Eye (tissue), 1 donor: Measurements from ENCODE around the gene EVA1C.
"Not testable (repeated sequence)": the region's sequence is repeated elsewhere in the genome, so short reads cannot be mapped to it uniquely, and the experiment has no call there.

ENCODE experiments used
- DNase-seq: peaks from one replicate; pipeline ENCODE4 v3.0.0-alpha.2; 2015

The EVA1C gene, protein sequence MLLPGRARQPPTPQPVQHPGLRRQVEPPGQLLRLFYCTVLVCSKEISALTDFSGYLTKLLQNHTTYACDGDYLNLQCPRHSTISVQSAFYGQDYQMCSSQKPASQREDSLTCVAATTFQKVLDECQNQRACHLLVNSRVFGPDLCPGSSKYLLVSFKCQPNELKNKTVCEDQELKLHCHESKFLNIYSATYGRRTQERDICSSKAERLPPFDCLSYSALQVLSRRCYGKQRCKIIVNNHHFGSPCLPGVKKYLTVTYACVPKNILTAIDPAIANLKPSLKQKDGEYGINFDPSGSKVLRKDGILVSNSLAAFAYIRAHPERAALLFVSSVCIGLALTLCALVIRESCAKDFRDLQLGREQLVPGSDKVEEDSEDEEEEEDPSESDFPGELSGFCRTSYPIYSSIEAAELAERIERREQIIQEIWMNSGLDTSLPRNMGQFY

GRCh38 chr21:32412162-32413014 is at the start of gene EVA1C:
TSS of gene EVA1C (plus strand) at chr21:32412706. CDS start at chr21:32412854, 148 bp downstream.
- DNase-seq: no peak

DNA sequence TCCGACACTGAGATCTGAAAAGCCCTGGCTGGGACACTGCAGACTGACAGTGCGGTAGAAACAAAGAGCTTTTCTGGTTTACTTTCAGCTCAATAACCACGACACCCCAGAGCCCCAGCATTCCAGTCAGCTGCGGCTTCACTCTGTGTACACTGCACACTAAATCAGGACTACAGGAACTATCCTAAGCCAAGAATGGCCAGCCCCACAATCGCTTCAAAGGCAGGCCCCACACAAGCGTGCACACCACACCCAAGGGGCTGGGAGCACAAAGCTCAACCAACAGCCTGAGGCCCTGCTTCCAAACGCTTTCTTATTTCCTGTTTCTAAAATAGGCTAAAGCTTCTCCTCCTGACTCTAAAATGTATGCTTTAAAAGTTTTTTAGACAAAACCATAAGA is 48.1 kb upstream of the EVA1C start:
- no peak for DNase-seq

- no peak for DNase-seq
Observed at GRCh38 chr21:32364796-32365195, 47.7 kb upstream of the EVA1C start.

DNA sequence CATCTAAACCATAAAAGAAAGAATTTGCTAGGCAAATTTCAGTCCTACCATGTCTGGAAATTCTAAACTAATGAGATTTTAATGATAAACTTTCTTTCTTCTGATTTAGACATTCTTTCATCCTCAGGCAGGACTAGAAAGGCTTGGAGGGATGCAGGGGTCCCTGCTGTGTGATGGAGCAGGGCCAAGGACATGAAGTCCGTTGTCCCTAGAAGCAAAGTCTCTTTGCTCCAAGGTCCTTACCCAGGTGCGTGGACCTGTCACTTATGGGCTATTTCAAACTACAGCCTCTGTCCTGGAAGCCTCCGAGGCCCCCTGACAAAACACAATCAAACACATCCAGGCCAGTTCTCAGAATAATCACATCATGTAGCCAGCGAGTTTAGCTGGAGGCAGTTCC is 46.3 kb upstream of the EVA1C start:
- no peak for DNase-seq

DNA sequence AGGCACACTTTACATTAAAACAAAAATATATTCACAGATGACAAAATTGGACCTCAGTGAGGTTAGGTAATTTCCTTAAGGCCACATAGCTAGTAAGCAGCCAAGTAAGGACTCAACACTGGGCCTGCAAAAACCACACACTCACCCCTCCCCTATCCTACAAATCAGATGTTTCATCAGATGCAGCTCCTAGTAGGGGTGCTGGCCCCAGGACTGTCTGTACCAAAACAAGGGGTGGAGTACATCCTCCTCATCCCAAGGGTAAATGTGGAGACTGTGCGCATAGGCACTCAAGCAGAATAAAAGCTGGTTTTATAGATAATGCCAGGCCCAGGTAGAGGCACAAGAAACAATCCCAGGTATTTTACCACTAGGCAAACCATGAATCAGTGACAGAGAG is 45.3 kb upstream of the EVA1C start:
- no peak for DNase-seq

DNA sequence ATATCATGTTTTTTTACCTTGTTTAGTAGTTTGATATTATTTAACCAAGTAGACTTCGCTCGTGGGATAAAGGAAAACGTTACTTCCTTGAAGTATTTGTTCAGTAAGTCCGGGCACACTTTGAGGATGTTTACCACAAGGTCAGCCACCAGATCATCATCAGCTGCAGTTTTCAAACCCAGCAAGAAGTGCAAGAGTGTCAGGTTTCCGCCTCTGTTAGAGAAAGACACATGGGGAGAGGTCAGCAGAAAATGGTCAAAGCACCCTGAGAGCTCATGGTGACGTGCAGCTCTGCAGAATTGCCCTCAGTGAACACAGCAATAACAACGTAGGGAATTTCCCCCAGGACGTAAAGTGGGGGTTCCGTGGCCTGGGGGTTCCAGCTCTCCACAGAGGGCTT is 44.1 kb upstream of the EVA1C start:
- DNase-seq: no peak

DNA sequence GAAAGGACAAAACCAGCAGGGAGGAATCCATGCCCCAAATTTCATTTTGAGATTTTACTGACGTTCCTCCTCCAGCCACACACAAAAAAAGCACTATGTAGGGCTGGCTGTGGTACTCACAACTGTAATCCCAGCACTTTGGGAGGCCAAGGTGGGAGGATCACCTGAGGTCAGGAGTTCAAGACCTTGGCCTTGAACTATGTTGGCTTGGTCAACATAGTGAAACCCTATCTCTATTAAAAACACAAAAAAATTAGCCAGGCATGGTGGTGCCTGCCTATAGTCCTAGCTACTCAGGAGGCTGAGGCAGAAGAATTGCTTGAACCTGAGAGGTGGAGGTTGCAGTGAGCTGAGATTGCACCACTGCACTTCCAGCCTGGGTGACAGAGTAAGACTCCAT is 43.5 kb upstream of the EVA1C start:
- DNase-seq: not testable (repeated sequence)

DNA sequence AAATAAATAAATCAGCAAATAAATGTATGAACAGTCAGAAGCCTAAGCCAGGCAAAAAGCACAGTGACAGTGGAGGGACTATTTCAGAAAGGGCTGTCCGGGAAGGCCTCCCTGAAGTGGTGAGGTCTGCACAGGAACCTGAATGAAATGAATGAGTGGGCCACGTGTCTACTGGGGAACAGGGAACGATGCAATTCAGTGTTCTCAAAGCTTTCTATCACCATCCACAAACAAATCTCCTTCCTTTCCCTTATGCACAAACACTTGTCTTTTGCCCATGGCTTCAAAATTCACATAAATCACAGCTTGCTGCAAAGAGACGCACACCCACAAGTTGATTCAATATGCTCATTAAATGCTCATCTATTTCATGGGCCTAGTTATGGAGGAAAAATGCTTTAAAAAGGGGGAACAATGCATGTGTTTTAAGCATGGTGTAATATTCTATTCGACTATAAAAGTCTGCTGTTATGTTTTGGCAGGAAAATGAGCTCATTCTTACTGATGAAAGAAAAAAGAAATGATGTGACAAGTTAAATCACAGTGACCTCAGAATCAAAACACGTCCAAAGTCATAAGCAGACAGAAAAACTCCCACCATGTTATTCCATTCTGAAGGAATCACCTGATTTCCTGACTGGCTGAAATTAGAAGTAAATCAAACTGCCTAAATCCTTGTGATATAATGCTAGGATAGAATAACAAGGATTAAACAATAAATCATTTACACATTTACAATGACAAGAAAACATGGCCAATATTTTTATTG is 41.3 kb upstream of the EVA1C start:
- no peak for DNase-seq

DNA sequence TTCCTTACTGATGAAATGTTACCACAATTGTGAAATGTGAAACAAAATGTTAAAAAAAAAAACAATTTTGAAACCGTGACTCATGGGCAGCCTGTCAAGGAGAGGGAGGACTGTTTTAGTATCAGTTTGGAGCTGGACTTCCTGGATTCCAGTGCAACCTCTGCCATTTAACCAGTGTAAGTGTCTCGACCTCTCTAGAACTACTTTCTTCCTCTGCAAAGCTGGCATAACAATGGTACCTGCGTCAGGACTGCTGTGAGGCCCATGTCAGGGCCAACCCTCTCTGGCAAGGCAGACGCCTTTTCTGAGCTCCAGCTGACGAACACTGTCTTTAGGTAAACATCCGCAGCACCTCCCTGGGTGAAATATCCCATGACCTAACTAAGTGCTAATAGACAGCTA is 40.6 kb upstream of the EVA1C start:
- DNase-seq: no peak

- no peak for DNase-seq
Observed at GRCh38 chr21:32372755-32373154, 39.8 kb upstream of the EVA1C start.

GRCh38 chr21:32377506-32377905 is 35.0 kb upstream of the EVA1C start:
- no peak for DNase-seq

- no peak for DNase-seq
Observed at GRCh38 chr21:32377991-32378390, 34.5 kb upstream of the EVA1C start.

DNA sequence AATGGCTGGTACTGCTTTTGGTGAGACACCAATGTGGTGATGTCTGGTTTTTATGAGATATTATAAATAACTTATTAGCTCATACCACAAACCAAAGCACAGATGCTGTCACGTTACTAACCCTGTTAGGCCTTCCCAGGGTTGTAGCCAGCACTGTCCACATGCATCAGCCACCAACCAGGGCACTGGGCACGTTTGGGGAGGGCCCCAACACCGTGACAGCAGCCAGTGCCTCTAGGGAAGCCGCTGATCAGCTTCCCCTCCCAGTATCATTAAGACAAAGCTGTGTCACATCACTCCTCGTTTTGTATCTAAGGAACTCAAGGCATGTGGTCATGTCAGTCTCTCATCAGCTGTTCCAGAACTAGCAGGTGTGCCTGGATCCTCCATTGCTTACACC is 33.5 kb upstream of the EVA1C start:
- DNase-seq: peak; percentile 16

DNA sequence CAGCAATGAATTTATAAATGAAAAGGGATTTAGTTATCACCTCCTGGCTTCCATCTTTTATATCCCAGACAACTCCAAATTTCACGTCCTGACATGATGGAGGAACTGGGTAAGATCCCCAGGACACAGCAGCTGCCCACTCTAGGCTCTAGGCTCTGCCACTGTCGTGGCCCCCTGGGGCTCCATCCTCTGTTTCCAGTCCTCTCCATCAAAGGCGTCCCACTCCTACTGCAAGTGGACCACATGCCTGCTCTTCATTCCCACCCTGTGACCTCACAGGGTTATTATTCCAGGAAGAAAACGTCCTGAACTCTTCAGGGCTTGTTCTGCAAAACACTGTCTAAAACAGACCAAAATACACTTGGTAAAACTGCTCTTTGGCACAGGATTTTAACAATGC is 31.6 kb upstream of the EVA1C start:
- peak; percentile 24 for DNase-seq

- DNase-seq: no peak
Observed at GRCh38 chr21:32381571-32381970, 30.9 kb upstream of the EVA1C start.

DNA sequence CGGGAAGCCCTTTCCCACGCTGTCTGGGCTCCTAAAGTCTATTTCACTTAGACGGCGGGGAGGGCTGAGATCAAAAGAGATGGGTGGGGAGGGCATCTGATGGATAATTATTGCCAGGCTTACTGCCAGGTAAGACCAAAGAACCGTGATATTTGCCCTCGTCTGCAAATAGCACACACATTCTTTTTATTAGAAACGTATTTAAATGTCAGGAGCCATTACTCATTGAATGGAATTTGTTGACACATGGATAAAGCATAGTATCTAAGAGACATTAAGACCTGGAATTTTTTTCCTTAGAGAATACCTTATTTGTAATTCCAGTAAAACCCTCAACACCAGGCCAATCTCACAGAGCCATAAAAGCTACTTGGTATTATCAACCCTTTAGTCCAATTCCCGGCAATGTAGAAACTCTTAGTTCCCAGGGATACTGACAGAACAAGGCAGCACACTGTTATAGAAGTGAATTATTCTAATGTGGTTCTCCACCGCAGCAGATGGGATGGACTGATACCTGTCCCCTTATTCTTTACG is 30.3 kb upstream of the EVA1C start:
- DNase-seq: no peak

GRCh38 chr21:32383812-32384211 is 28.7 kb upstream of the EVA1C start:
- no peak for DNase-seq

GRCh38 chr21:32386195-32386870 is 26.2 kb upstream of the EVA1C start:
- no peak for DNase-seq

DNA sequence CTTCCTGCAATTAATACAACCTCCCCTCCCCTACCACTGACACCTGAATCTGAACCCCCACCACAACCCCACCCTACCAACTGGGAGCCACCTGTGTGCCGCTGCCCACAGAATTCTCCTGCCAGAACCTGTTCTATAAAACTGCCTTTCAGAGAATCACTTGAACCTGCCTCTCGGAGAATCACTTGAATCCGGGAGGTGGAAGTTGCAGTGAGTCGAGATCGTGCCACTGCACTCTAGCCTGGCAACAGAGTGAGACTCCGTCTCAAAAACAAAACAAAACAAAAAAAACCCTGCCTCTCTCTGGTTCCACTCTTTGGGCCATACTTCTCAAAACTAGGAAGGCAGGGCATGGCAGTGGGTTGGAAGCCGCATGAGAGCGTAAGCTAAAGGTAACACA is 25.4 kb upstream of the EVA1C start:
- DNase-seq: no peak

DNA sequence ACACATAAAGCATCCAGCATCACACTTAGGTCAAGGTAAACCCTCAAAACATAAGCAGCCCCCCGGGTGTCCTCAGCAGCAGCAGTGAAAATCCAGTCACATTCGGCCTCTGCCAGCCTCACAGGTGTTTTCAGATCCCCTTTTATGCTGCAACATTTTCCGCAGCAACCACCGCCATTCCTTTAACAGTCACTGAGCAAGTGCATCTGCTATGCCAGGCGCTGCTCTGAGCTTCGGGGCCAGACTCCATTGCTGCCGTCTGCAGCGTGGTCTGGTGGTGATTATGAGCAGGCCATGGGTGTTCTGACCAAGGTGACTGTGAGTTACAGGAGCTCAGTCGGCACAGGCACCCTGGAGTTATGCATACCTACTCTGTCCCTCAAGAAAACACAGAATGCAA is 24.2 kb upstream of the EVA1C start:
- DNase-seq: no peak

- no peak for DNase-seq
Observed at GRCh38 chr21:32389337-32390015, 23.0 kb upstream of the EVA1C start.
